HG03565 (cell line): Measurements from ENCODE around the gene ZNF610.
"Not testable (repeated sequence)": the region's sequence is repeated elsewhere in the genome, so short reads cannot be mapped to it uniquely, and the experiment has no call there.

Experiments used
- ATAC-seq: cut with Tn5 transposase; IDR thresholded peaks from one replicate; pipeline ENCODE4 v1.9.1; 2021; ENCODE audit warnings: mild to moderate bottlenecking, moderate library complexity; ENCODE audit not compliant: unreplicated experiment

Gene ZNF610

DNA sequence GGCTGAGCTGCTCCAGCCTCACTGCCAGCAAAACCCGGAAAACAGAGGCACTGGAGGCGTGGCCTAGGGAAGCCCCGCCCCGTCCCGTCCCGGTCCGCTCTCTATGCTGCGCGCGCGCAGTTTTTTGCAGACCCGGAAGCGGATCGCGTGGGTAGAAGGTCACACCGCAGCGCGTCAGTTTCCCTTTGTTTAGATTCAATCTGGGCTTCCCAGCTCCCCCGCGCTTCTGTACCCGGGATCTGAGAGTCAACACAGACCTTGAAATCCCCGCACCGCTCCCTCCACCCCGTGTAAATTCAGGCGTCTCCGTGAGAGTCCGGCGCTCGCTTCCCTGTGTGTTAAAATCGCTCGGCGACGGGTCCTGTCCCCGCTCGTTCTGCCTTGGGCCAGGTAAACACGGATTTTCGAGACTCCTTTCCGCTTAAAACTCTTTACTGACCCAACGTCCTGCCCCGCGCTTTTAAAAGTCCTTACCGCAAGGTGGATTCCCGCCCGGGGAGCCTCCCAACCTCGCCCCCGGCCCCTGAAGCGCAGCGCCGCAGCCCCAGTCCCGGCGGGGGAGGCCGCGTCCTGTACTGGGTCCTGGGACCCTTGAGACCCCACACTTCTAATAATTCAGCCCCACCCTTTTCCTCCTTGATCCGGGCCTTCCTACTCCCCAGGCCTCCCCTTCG, at the start of gene ZNF610:
Gene ZNF610, plus strand, starts transcription at position 127 of the 674 bp plus-strand sequence. CDS start 12,930 bp downstream, outside the sequence.
- ATAC-seq = peak; percentile 48

- no peak for ATAC-seq
Observed at GRCh38 chr19:52286256-52286655, 49.8 kb upstream of the ZNF610 start.

GRCh38 chr19:52291781-52292180, 44.3 kb upstream of the ZNF610 start:
- ATAC-seq = no peak

- not testable (repeated sequence) for ATAC-seq
Observed at GRCh38 chr19:52292946-52293345, 43.1 kb upstream of the ZNF610 start.

DNA sequence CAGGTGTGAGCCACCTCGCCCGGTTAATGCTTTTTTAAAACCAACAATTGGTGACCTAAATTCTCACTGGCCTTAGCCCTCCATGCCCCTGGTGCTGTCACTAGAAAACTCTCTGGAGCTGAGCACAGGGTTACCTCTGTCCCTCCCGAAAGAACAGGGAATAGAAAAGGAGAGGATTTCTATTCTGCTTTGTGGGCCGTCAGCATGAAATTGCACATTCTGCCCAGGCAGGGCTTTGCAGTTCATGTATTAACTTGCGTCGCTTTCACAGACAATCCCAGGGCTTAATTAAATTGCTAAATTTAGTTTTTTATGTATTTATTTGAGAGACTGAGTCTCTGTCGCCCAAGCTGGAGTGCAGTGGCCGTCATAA, 39.7 kb upstream of the ZNF610 start:
- ATAC-seq = no peak

- peak; percentile 55 for ATAC-seq
Observed at GRCh38 chr19:52296773-52297600, 39.1 kb upstream of the ZNF610 start, which contains the start of gene ZNF480. Gene ZNF480 (plus strand): TSS chr19:52297169. CDS start chr19:52300413, 3,244 bp downstream.

DNA sequence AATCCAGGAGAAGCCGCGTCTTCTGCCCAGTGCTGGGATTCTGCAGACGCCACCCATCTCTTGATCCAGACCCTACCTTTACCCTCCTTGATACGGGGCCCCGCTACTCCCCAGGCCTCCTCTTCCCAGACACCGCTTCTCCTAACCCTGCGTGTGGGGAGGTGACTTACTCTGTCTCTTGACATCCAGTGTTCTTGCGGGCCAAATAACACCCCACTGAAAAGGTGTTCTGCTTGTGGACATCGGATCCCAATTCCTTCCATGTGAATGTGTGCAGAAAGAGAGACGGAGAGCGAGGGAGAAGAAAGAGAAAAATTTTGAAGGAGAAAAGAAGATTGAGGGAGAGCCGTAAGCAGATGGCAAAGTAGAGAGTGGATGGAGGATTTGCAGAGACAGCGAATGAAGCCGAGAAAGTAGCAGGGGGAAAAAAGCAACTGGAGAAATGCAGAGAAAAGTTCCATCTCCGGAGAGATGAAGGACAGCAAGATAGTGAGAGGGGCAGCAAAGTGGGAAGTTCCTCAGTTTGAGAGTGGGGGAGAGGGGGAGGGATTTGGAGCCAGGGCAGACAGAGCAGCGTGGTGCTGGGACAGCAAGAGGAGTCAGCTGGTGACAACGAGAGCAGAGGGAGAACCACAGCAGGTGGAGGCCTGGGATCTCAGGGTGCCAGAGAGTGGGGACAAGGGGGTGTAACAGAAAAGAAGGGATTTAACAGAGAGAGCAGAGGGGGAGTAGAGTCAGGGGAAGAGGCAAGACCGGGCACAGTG, 38.3 kb upstream of the ZNF610 start:
- ATAC-seq = no peak

GRCh38 chr19:52307275-52307674, 28.8 kb upstream of the ZNF610 start:
- ATAC-seq = no peak

DNA sequence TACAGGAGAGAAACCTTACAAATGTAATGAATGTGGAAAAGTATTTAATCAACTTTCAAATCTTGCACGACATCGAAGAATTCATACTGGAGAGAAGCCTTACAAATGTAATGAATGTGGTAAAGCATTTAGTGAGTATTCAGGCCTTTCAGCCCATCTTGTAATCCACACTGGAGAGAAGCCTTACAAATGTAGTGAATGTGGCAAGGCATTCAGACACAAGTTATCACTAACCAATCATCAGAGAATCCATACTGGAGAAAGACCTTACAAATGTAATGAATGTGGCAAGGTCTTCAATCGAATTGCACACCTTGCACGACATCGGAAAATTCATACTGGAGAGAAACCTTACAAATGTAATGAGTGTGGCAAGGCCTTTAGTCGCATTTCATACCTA, 13.6 kb upstream of the ZNF610 start:
- no peak for ATAC-seq

- ATAC-seq = no peak
Observed at GRCh38 chr19:52331757-52332156, 4.3 kb upstream of the ZNF610 start.

DNA sequence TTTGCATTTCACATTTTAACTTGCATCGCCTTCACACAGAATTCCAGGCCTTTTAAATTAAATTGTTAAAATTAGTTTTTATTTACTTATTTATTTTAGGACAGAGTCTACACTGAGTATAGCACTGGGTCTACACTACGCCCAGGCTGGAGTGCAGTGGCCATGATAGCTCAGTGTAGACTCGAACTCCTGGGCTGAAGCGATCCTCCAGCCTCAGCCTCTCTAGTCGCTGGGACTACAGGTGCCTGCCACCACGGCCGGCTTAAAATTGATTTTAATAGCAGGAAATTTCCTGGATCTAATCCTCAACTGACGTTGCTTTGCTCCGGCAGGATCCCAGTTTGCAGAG, 301 bp upstream of the ZNF610 start:
- no peak for ATAC-seq

- no peak for ATAC-seq
Observed at GRCh38 chr19:52336791-52337381, 843 bp downstream of the ZNF610 start.

GRCh38 chr19:52339022-52339421, 3.0 kb downstream of the ZNF610 start:
- ATAC-seq = not testable (repeated sequence)

DNA sequence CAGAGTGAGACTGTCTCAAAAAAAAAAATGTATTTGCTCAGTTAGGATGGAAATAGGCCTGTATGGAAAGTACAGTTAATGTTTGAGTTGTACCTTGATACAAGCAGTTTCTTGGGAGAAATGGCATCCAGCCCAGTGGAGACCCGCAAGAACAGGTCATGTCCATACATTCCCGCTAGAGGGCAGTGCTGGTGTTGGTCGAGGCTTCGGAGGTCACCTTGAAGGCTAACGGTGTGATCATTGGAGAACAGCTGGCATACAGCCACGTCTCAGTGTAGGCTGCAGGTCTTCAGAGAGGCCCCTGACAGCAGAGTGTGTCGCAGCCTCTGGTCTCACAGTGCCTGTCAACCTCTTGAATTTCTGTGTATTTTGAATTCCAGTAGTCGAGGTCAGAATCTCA, 7.5 kb downstream of the ZNF610 start:
- ATAC-seq = no peak

GRCh38 chr19:52345162-52345561, 9.1 kb downstream of the ZNF610 start:
- no peak for ATAC-seq

DNA sequence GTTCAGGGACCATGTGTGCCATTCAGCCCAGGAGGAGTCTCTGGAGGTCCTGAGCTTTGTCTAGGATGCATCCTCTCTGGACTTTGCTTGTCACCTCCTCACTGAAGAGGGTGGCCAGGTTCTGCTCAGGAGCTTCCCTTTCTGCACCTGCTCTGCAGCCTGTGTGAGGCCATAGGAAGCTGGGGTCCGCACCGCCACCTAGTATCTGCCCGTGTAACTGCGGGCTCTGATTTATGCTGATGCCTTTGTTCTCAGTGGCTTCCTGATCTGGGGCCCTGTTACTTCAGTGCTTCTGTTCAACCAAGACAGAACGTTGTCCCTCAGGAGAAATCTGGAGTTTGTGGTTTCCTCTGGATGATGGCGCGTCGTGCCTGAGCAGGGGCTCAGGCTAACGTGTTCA, 15.5 kb downstream of the ZNF610 start:
- no peak for ATAC-seq

- no peak for ATAC-seq
Observed at GRCh38 chr19:52366414-52366824, 30.4 kb downstream of the ZNF610 start.

GRCh38 chr19:52369559-52370340, 33.7 kb downstream of the ZNF610 start, which contains the start of gene ZNF880:
Gene ZNF880 (plus strand): TSS chr19:52369923. CDS start chr19:52369966, 43 bp downstream.
- ATAC-seq = peak; percentile 54

- no peak for ATAC-seq
Observed at GRCh38 chr19:52370341-52370710, 34.3 kb downstream of the ZNF610 start.

GRCh38 chr19:52391135-52391534, 55.1 kb downstream of the ZNF610 start:
- ATAC-seq = no peak
